Natural killer cell (primary cell): ENCODE measurements around the gene ATG10. TPM values are rescaled to one million over a fixed set of nuclear protein-coding genes. Genes with fewer than 3 reads are reported as not detected.

Source experiments
- ATAC-seq, 3 donors: fragments of 150-1000 bp in 2 of 3; fragments of 200-7000 bp in 1 of 3; cut with Tn5 transposase; 1 replicate in 1 of 3; 2 replicates in 2 of 3; pipeline ENCODE4 v1.10.0; 2021; ENCODE audit warnings: mild to moderate bottlenecking in 2 of 3, moderate library complexity in 2 of 3
- DNase-seq, 2 donors: peaks; one replicate each; pipeline versions ENCODE4 v3.0.0 to v3.0.0-alpha.2; 2013 to 2021; ENCODE audit warnings: mixed read lengths in 1 of 2
- H3K27ac ChIP-seq: one replicate; pipeline ENCODE4 v1.5.1; 2013; ENCODE audit warnings: mild to moderate bottlenecking, low read length
- H3K27me3 ChIP-seq: one replicate; pipeline ENCODE4 v1.6.1; 2013; ENCODE audit warnings: low read length; ENCODE audit not compliant: control insufficient read depth, insufficient read depth
- H3K36me3 ChIP-seq: one replicate; pipeline ENCODE4 v1.6.1; 2013; ENCODE audit warnings: low read length; ENCODE audit not compliant: control insufficient read depth, insufficient read depth
- H3K4me1 ChIP-seq: one replicate; pipeline ENCODE4 v1.6.1; 2013; ENCODE audit warnings: low read length; ENCODE audit not compliant: control insufficient read depth, insufficient read depth
- H3K4me3 ChIP-seq: one replicate; pipeline ENCODE4 v1.5.1; 2013; ENCODE audit warnings: low read length
- H3K9me3 ChIP-seq: one replicate; pipeline ENCODE4 v1.6.1; 2013; ENCODE audit warnings: low read length; ENCODE audit not compliant: control insufficient read depth, insufficient read depth
- H3K27ac Mint-ChIP-seq, 2 donors: one replicate each; pipeline ENCODE4 v1.8.0; 2022; ENCODE audit warnings: mild to moderate bottlenecking in 2 of 2, mixed read lengths in 2 of 2, moderate library complexity in 1 of 2
- H3K27me3 Mint-ChIP-seq, 2 donors: one replicate each; pipeline ENCODE4 v1.8.0; 2022; ENCODE audit warnings: low read depth in 2 of 2, mixed read lengths in 2 of 2
- H3K36me3 Mint-ChIP-seq: one replicate; pipeline ENCODE4 v1.8.0; 2022; ENCODE audit warnings: mixed read lengths
- H3K4me1 Mint-ChIP-seq, 2 donors: one replicate each; pipeline ENCODE4 v1.8.0; 2022; ENCODE audit warnings: mixed read lengths in 2 of 2
- H3K4me3 Mint-ChIP-seq: one replicate; pipeline ENCODE4 v1.8.0; 2022; ENCODE audit warnings: mild to moderate bottlenecking, moderate library complexity, mixed read lengths
- H3K9me3 Mint-ChIP-seq, 2 donors: one replicate each; pipeline ENCODE4 v1.8.0; 2022; ENCODE audit warnings: mixed read lengths in 2 of 2
- WGBS: methylation state at CpG from one replicate; pipeline ENCODE4 v1.1.7; 2013; ENCODE audit warnings: missing lambda C conversion rate; ENCODE audit not compliant: insufficient coverage; 5-methylcytosine and 5-hydroxymethylcytosine counted together
- intact Hi-C: fragments of 100-400 bp; cut with micrococcal nuclease; formaldehyde crosslinking; loops from one replicate; pipeline ENCODE4 v1.14.2; 2022
- total RNA-seq, 4 donors: library from RNA; stranded (reverse); fragments of 120-200 nt in 1 of 4; gene quantifications; one replicate each; pipeline versions ENCODE4 v1.2.3 to v1.2.4, GENCODE V29; 2013 to 2022
- TF ChIP-seq, protein P1 (sequence below): fragments of 200-600 bp; IDR thresholded peaks from one replicate; pipeline ENCODE4 v1.8.0; 2022; ENCODE audit warnings: antibody characterized with exemption

Gene ATG10
- total RNA-seq, 3 donors from 2014 or later (not counting 1 experiment from before 2014, with no cell fraction given), result 9.0 to 11.5 (median 11.4) TPM

DNA sequence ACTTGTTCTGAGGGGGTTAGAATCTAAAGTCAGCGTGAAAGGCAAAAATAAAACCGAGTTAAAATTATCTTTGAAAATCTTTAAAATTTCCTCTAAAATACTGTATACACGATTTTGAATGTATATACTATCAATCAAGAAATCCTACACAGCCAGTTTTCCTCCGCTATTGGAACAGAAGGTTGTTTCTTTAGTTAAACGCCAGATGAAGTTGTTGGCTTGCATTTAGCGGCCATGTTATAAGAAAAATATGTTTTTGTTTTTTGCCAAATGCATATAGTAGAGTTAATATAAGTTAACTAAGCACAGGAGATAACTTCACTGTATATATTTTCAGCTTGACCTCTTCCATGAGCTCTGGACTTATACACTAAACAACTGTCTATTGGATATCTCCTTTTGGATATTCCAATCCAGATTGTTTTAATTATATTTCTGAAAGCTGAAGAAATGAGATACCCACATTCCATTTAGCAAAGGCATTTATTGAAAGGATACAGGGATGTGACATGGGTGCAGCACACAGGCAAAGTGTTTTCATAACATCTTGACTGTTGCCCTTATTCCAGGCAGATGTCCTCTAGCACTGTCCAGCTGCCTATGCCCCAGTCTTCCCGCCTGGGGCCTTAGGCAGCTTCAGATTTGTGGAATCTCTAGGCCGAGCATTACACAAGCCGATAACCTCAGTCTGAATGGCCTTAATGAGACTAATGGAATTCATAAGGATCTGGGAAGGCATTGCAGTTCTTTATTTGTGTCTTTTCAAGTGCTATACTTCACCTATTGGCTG, 10.0 kb upstream of the ATG10 start:
- H3K9me3 Mint-ChIP-seq, result no peaks in the 10 kb centered on the region
- H3K36me3 Mint-ChIP-seq, result no peaks in the 10 kb centered on the region
- Histone ChIP-seq H3K36me3 (no peaks in the 10 kb centered on the region), H3K9me3 (no peaks in the 10 kb centered on the region), H3K27ac (no peak overlapping the region), H3K4me1 (no peaks in the 10 kb centered on the region), H3K4me3 (no peak overlapping the region), H3K27me3 (no peaks in the 10 kb centered on the region)
- DNase-seq (no peak), ATAC-seq (no peak)
- TF ChIP-seq, protein P1, sequence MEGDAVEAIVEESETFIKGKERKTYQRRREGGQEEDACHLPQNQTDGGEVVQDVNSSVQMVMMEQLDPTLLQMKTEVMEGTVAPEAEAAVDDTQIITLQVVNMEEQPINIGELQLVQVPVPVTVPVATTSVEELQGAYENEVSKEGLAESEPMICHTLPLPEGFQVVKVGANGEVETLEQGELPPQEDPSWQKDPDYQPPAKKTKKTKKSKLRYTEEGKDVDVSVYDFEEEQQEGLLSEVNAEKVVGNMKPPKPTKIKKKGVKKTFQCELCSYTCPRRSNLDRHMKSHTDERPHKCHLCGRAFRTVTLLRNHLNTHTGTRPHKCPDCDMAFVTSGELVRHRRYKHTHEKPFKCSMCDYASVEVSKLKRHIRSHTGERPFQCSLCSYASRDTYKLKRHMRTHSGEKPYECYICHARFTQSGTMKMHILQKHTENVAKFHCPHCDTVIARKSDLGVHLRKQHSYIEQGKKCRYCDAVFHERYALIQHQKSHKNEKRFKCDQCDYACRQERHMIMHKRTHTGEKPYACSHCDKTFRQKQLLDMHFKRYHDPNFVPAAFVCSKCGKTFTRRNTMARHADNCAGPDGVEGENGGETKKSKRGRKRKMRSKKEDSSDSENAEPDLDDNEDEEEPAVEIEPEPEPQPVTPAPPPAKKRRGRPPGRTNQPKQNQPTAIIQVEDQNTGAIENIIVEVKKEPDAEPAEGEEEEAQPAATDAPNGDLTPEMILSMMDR, result no peak
- WGBS, result 95% methylated on average over 6 of the region's 9 CpGs
- intact Hi-C loops, result no loop called here
- H3K4me3 Mint-ChIP-seq, result no peak overlapping the region
- H3K27ac Mint-ChIP-seq, result no peak overlapping the region
- H3K4me1 Mint-ChIP-seq, result no peaks in the 10 kb centered on the region
- H3K27me3 Mint-ChIP-seq, result peaks cover 0 to 7% of the 10 kb centered on the region in 2 donors

DNA sequence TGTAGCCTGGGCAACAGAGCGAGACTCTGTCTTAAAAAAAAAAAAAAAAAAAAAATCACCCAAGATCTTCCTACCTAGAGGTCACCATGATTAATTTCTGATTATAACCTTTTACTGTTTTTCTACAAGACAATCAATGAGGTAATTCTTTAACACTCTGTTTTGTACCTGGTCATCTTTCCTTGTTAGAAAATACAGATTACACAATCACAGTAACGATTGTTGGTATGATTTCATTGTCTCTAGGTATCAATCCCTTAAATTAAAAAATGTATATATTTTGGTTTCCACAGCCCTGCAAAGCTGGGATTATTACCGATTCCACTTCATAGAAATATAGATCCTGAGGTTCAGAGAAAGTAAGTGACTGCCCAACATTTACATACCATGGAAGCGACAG, 8.3 kb upstream of the ATG10 start:
- Histone ChIP-seq H3K4me3 (no peak overlapping the region), H3K27ac (no peak overlapping the region), H3K27me3 (no peaks in the 10 kb centered on the region), H3K9me3 (no peaks in the 10 kb centered on the region), H3K4me1 (no peaks in the 10 kb centered on the region), H3K36me3 (no peaks in the 10 kb centered on the region)
- intact Hi-C loops, result no loop called here
- Mint-ChIP-seq H3K4me3 (no peak overlapping the region), H3K27me3 (peaks cover 0 to 7% of the 10 kb centered on the region in 2 donors), H3K9me3 (no peaks in the 10 kb centered on the region), H3K27ac (no peak overlapping the region), H3K4me1 (no peaks in the 10 kb centered on the region), H3K36me3 (no peaks in the 10 kb centered on the region)
- ATAC-seq, result no peak
- WGBS, result 80% methylated on average over 1 of the region's 4 CpGs
- TF ChIP-seq, protein P1, result no peak
- no peak for DNase-seq

DNA sequence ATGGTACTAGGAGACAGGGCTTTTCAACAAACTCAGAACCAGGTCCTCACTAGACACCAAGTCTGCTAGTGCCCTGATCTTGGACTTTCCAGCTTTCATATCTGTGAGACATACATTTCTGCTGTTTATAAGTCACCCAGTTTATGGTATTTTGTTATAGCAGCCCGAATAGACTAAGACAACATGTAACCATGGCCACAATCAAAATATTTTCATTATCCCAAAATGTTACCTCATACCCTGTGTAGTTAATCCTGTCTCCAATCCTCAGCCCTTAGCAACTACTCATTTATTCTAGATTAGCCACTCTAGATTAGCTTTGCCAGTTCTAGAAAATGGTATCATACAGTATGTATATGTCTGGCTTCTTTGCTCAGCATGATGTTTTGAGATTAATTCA, 6.3 kb upstream of the ATG10 start:
- no peak overlapping the region for H3K27ac Mint-ChIP-seq
- Histone ChIP-seq H3K36me3 (no peaks in the 10 kb centered on the region), H3K9me3 (no peaks in the 10 kb centered on the region), H3K27me3 (no peaks in the 10 kb centered on the region), H3K27ac (no peak overlapping the region), H3K4me1 (no peaks in the 10 kb centered on the region), H3K4me3 (no peak overlapping the region)
- TF ChIP-seq, protein P1, result no peak
- H3K36me3 Mint-ChIP-seq, result no peaks in the 10 kb centered on the region
- H3K9me3 Mint-ChIP-seq, result no peaks in the 10 kb centered on the region
- H3K4me1 Mint-ChIP-seq, result no peaks in the 10 kb centered on the region
- H3K27me3 Mint-ChIP-seq, result peaks cover 0 to 7% of the 10 kb centered on the region in 2 donors
- 91% methylated on average over 1 of the region's 1 CpG for WGBS
- no peak for DNase-seq
- intact Hi-C loops, result no loop called here
- no peak overlapping the region for H3K4me3 Mint-ChIP-seq
- ATAC-seq, result no peak

DNA sequence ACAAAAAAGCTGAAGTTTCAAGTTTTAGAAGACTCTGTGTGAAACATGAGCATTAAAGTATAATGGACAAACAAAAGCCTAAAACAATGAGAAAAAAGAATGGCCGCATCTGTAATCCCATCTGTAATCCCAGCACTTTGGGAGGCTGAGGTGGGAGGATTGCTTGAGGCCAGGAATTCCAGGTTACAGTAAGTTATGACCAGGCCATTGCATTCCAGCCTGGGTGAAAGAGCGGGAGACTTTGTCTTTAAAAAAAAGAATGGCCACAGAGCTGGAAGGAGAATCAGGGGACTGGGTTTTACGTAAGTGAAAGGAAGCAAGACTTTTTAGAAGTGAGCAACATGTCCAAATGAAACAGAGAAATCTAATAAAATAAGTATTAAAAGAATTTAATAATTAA, 2.6 kb upstream of the ATG10 start:
- Mint-ChIP-seq H3K27ac (no peak overlapping the region), H3K27me3 (no peaks in the 10 kb centered on the region), H3K36me3 (no peaks in the 10 kb centered on the region), H3K4me1 (peaks cover 15 to 19% of the 10 kb centered on the region in 2 donors), H3K4me3 (peak overlapping the region; percentile 45), H3K9me3 (no peaks in the 10 kb centered on the region)
- Histone ChIP-seq H3K27me3 (no peaks in the 10 kb centered on the region), H3K9me3 (no peaks in the 10 kb centered on the region), H3K27ac (no peak overlapping the region), H3K36me3 (no peaks in the 10 kb centered on the region), H3K4me3 (no peak overlapping the region), H3K4me1 (peaks cover 10% of the 10 kb centered on the region)
- TF ChIP-seq, protein P1, result no peak
- intact Hi-C loops, result no loop called here
- DNase-seq, result no peak
- WGBS, result 100% methylated on average over 2 of the region's 3 CpGs
- ATAC-seq, result no peak
